Lower leg skin (tissue), 3 donors: ENCODE results near the gene MAP4.

Source experiments
- POLR2A ChIP-seq, 2 donors: fragments of 450-650 bp; IDR thresholded peaks; one replicate each; pipeline ENCODE4 v1.6.1; 2016 to 2017; ENCODE audit warnings: antibody characterized with exemption in 2 of 2, mild to moderate bottlenecking in 1 of 2, moderate library complexity in 1 of 2
- TF ChIP-seq, protein P1 (sequence below), 3 donors: fragments of 450-650 bp; IDR thresholded peaks; one replicate each; pipeline ENCODE4 v1.5.1; 2016; ENCODE audit warnings: antibody characterized with exemption in 3 of 3, mild to moderate bottlenecking in 3 of 3, moderate library complexity in 2 of 3

DNA sequence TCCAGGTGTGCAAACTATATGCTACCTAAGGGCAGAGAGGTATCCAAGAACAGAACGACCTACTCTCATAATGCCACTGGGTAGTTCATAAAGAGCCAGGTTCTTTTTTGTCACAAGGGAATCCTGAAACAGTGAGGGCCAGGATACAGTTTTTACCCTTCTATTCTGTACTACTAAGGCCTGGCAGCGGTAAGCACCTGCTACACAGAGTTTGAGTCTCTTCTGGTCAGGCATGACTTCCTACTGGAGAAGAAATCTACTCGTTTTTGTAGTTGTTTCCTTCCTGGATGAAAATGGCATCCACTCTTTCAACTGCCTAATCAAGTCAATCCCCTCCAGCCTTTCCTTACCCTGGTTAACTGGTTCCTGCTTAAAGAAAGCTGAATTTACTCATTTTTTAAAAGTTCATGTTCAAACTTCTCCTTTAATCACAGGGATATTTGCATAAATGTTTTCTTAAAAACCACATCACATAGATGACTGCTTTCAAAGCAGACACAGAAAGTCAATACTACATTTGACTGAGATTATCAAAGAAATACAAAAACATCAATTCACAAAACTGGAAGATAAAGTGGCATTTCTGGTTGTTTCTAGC lies 40.0 kb downstream of the MAP4 start:
- TF ChIP-seq, protein P1, sequence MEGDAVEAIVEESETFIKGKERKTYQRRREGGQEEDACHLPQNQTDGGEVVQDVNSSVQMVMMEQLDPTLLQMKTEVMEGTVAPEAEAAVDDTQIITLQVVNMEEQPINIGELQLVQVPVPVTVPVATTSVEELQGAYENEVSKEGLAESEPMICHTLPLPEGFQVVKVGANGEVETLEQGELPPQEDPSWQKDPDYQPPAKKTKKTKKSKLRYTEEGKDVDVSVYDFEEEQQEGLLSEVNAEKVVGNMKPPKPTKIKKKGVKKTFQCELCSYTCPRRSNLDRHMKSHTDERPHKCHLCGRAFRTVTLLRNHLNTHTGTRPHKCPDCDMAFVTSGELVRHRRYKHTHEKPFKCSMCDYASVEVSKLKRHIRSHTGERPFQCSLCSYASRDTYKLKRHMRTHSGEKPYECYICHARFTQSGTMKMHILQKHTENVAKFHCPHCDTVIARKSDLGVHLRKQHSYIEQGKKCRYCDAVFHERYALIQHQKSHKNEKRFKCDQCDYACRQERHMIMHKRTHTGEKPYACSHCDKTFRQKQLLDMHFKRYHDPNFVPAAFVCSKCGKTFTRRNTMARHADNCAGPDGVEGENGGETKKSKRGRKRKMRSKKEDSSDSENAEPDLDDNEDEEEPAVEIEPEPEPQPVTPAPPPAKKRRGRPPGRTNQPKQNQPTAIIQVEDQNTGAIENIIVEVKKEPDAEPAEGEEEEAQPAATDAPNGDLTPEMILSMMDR (IDR thresholded peaks at IDR 0.05) = no peak
- no peak for TF ChIP-seq POLR2A (IDR thresholded peaks at IDR 0.05)
